Activated CD4-positive, alpha-beta T cell treated with anti-CD3 and anti-CD28 coated beads, Interleukin-2, amount 50 U/mL, for 1 hour (primary cell): ENCODE measurements around the gene DNM1.
"Not testable (repeated sequence)": the region's sequence is repeated elsewhere in the genome, so short reads cannot be mapped to it uniquely, and the experiment has no call there.

Experiments used
- DNase-seq: peaks from one replicate; pipeline ENCODE4 v3.0.0-alpha.2; 2020

The DNM1 gene

GRCh38 chr9:128178806-128179431 is 24.3 kb upstream of the DNM1 start:
- no peak for DNase-seq

- DNase-seq = no peak
These were observed 23.2 kb upstream of the DNM1 start for GRCh38 chr9:128180001-128180400.

GRCh38 chr9:128180447-128180846 is 22.7 kb upstream of the DNM1 start:
- no peak for DNase-seq

DNA sequence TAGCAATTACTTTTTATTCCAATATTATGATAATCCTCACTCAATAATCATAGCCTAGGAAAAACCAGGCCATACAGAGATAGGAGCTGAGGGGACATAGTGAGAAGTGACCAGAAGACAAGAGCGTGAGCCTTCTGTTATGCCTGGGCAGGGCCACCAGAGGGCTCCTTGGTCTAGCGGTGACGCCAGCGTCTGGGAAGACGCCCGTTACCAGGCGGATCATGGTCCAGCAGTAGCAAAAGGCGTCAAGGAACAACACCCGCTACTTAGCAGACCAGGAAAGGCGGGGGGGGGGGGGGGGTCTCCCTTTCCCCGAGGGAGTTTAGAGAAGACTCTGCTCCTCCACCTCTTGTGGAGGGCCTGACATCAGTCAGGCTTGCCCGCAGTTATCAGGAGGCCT is 21.7 kb upstream of the DNM1 start:
- DNase-seq = not testable (repeated sequence)

DNA sequence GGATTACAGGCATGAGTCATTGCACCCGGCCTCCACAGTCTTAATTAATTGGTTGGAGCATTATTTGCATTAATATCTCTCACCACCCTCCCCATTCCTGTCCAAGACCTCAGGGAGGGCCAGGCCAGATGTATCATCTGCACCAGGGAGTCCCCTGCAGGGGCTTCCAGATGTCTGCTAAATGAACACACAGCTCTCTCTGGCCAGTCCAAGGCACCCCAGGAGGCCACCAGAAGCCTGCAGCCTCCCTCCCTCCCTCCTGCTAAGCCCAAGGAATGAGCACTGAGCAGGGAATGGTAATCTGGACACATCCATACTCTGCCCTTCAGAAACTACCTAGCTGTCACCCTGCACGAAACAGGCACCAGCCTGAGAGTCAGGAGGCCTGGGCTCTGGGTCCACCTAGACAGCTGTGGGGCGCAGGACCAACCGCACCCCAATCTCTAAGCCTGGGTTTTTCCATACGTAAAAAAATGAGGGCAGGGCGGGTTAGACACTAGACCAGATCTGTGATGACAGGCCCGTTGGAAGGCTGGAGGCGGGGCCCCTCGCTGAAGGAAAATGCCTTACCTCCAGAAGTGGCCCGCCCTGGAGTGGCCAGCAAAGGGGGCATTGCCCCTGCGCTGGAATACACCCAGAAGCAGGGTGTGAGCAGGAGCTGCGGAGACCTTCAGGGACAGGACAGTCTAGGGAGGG is 20.1 kb upstream of the DNM1 start:
- no peak for DNase-seq

- no peak for DNase-seq
These were observed 16.9 kb upstream of the DNM1 start for GRCh38 chr9:128185979-128186965.

DNA sequence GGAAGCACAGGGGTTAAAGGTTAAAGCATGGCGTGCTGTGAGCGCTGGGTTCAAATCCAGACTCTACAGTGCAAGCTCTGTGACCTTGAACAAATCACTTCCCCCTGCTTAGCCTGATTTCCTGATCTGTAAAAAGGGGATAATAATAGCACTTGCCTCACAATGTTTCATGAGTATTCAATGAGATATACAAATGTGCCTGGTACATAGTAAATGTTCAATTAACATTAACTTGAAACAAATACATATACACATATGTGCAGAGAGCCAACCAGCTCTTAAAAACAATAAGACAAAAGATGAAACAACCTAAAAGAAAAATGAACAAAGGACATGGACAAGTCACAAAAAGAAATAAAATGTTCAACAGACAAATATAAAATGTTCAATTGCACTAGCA is 15.8 kb upstream of the DNM1 start:
- no peak for DNase-seq

- DNase-seq = no peak
These were observed 15.0 kb upstream of the DNM1 start for GRCh38 chr9:128188209-128188608.

GRCh38 chr9:128190013-128190412 is 13.2 kb upstream of the DNM1 start:
- no peak for DNase-seq

DNA sequence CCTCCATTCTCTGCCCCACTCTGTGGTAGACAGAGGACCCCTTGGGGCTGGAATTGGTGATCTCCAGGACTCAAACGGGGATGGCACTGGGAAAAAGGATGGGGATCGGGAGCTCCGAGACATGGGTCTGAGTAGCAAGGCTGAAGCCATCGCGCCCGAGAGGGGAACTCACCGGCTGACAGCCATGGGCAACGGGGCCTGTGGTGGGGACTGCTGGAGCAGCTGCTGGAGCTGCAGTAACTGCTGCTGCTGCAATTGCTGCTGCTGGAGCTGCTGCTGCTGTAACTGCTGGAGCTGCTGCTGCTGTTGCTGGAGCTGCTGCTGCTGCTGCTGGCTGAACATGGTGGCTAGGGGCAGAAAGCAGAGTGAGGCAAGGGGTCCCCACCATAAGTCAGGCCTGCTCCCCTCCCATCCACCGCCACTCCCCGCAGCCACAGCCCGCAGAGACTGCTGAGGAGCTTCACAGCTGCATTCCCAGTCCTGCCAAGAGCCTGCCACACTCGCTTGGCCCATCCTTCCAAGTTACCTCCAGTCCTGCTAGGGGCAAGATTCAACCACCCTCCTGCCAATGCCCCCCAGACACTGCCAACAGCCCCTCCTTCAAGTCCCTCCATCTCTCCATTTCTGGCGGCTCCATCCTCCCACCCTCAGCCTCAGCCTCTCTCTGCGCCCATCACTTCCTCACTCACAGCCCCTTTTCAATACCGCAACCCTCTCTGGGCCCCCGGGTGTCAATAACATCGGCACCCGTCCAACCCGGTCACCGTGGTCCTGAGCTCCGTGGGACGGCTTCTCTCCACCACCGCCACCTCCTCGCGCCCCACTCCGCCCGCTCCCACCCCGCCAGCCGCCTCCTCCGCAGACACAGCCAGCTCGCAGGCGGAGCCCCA is 12.4 kb upstream of the DNM1 start:
- DNase-seq = no peak

DNA sequence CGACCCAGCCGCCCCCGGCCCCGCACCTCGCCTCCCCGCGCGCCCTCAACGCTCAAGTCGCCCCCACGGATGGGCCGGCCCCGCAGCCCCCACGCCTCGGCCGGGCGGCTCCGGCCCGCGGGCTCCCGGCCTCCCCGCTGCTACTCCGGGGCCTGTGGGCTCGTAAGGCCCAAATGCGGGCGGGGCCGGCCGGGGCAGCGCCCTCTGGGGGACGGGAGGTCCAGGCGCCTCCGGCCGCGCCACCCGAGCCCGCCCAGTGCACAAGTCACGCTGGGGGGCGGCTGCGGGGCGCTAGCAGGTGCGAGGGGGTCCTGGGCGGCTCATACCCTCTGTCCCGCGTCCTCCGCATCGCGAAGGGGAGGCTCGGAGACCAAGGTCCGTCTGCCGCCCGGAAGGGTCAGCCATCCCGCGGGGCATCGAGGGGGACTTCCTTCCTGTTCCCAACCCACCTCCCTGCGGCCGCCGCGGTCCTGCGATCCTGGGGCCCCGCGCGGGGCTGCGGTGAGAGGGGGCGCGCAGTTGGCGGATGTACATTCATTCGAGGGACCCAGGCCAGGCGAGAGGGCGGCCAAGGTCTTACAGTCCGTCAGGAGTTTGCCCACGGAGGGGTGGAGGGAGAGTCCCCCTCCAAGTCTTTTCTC is 11.7 kb upstream of the DNM1 start, which contains the start of gene CIZ1:
Gene CIZ1, minus strand, starts transcription at position 167 of the 641 bp plus-strand sequence. CDS start 715 bp downstream, outside the sequence.
- DNase-seq = peak; percentile 70

DNA sequence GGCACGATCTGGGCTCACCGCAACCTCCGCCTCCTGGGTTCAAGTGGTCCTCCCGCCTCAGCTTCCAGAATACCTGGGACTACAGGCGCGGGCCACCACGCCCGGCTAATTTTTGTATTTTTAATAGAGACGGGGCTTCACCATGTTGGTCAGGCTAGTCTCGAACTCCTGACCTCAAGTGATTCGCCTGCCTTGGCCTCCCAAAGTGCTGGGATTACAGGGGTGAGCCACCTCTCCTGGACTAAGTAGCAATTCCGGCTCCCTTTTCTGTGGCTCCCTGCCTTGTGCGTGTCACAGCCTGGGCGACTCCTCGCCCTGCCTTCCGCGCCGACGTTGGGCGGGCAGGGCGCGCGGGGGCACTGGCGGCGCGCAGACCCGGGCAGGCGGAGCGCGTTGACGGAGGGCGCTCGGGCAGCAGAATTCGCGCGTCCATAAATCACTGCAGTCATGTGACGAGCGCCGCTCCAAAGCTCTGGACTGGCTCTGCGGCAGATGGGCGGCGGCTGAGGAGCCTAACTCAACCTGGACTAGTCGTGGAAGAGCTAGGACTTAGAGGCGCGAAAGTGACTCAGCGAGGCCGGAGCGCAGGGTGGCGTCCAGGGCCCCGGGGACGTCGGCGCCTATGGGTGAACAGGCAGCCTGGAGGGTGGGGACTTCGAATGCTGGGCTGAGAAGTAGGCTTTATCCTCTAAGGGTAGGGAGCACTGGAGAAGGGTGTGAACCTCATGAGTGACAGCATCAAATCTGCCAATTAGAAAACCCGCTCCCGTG is 10.4 kb upstream of the DNM1 start:
- DNase-seq = no peak

GRCh38 chr9:128193469-128194096 is 9.6 kb upstream of the DNM1 start:
- DNase-seq = no peak

- no peak for DNase-seq
These were observed 1.5 kb upstream of the DNM1 start for GRCh38 chr9:128201441-128202369.

DNA sequence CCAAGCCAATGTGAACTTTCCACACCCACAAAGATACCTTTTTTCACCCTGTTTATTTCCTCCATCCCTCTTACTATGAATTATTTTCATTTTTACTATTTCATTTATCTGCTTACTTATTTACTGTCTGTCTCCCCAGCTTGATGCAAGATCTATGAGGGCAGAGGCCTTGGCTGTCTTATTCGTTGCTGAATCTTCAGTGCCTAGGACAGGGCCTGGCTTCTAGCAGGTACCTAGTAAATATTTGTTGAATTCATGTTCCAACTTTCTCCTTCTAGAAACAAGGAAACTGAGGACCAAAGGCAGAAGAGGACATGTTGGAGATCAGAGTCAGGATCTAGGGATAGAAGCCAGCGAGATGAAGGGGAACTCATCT is 543 bp upstream of the DNM1 start:
- DNase-seq = no peak

GRCh38 chr9:128203707-128204551 is 750 bp downstream of the DNM1 start:
- DNase-seq = no peak

DNA sequence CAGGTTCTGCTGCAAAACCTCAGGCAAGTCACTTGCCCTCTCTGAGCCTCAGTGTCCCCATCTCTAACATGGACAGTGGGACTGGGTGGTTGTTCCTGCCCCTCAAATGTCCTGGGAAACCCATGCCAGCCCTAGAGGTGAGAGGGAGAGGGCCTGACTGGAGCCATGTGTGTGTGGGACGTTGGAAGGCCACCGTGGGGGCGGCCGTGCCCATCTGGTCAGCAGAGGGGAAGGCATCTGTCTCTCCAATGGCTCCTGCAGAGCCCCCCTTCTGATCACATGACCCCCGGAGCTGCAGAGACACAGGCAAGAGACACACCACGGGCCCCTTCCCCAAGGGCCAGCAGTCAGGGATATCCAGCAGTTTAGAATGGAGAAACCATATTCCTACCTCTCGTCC is 1.7 kb downstream of the DNM1 start:
- no peak for DNase-seq

DNA sequence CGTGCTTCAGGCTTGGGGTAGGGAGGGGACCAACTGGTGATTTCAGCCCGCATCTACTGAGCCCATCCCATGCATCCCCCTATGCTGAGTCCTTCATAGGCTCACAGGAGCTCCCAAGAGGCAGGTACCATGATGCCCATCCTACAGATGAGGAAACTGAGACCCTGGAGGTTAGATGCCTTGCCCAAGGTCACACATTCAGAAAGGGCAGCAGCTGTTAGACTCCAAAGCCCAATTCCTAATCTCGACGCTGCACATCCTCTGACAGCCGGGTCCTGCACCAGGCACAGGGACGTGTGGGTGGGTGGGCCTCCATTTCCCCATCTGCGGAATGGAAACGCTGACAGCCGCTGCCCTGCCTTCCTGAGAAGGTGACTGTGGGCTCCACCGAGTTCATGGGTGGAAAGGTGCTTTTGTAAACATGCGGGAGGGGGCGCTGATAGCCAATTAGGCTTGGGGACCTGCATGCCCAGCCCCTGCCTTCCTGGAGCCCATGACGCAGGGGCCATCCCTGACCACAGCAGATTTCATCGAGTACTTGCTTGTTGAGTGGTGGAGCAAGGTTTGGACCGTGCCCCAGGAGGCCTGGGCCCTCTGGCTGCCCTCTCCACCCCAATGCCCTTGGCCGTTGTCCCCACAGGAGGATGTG is 2.2 kb downstream of the DNM1 start:
- DNase-seq = no peak
